Body of pancreas (tissue), 4 donors: ENCODE results near the gene SMIM41. TPM values are rescaled to one million over a fixed set of nuclear protein-coding genes. Genes with fewer than 3 reads are reported as not detected.

Experiments used
- ATAC-seq: fragments of 150-250 bp; one replicate; pipeline ENCODE4 v1.9.1; 2016
- DNase-seq, 4 donors: peaks; one replicate each; pipeline ENCODE4 v3.0.0-alpha.2; 2019
- H3K27ac ChIP-seq, 4 donors: fragments of 200-600 bp; sonication (generic); 1 replicate in 3 of 4; 2 replicates in 1 of 4; pipeline versions ENCODE4 v1.5.1 to v1.6.1; 2016 to 2019; ENCODE audit warnings: mild to moderate bottlenecking in 1 of 4, mixed read lengths in 1 of 4, moderate library complexity in 1 of 4
- H3K27me3 ChIP-seq, 2 donors: fragments of 200-600 bp; sonication (generic); one replicate each; pipeline ENCODE4 v1.6.0; 2016; ENCODE audit warnings: mild to moderate bottlenecking in 1 of 2
- H3K36me3 ChIP-seq, 2 donors: fragments of 200-600 bp; sonication (generic); replicated peaks in 1 of 2; 2 replicates each; pipeline ENCODE4 v1.5.1; 2016; ENCODE audit warnings: low read depth in 2 of 2; ENCODE audit not compliant: insufficient read depth in 1 of 2
- H3K4me1 ChIP-seq: fragments of 200-600 bp; sonication (generic); one replicate; pipeline ENCODE4 v1.6.0; 2016
- H3K4me3 ChIP-seq, 2 donors: fragments of 200-600 bp; sonication (generic); 1 replicate in 1 of 2; 2 replicates in 1 of 2; pipeline ENCODE4 v1.5.1; 2016 to 2019
- H3K9me3 ChIP-seq, 3 donors: fragments of 200-600 bp; sonication (generic); 1 replicate in 2 of 3; 2 replicates in 1 of 3; pipeline ENCODE4 v1.5.1; 2016
- POLR2A ChIP-seq, 3 donors: fragments of 450-650 bp; IDR thresholded peaks; one replicate each; pipeline ENCODE4 v1.6.1; 2016; ENCODE audit warnings: antibody characterized with exemption in 3 of 3, mild to moderate bottlenecking in 2 of 3
- WGBS, 2 donors: methylation state at CpG; one replicate each; pipeline ENCODE4 v1.1.5; 2017; 5-methylcytosine and 5-hydroxymethylcytosine counted together
- intact Hi-C: fragments of 100-400 bp; cut with DNase I; formaldehyde crosslinking; loops from one replicate; pipeline ENCODE4 v1.15.1; 2023
- total RNA-seq, 2 donors: library from RNA; depleted of rRNA; stranded (reverse); fragments of >200 nt; gene quantifications; one replicate each; pipeline ENCODE4 v1.1.0, GENCODE V29; 2016
- TF ChIP-seq, protein P1 (sequence below), 7 experiments: fragments of 450-650 bp in 4 of 7; fragments of 200-600 bp in 3 of 7; sonication (generic) in 3 of 7; IDR thresholded peaks; one replicate each; pipeline ENCODE4 v1.5.1; 2016 to 2019; ENCODE audit warnings: antibody characterized with exemption in 7 of 7

SMIM41 gene
- total RNA-seq, 2 donors from 2014 or later, result 0.26 to 0.66 TPM

- WGBS, 2 donors, result 2 to 3% methylated on average over 31 to 37 of the region's 37 CpGs
- peaks cover 43% of the 10 kb centered on the region for H3K4me1 ChIP-seq
- peak; percentile 45 for ATAC-seq
- no peak for DNase-seq
- TF ChIP-seq, protein P1, sequence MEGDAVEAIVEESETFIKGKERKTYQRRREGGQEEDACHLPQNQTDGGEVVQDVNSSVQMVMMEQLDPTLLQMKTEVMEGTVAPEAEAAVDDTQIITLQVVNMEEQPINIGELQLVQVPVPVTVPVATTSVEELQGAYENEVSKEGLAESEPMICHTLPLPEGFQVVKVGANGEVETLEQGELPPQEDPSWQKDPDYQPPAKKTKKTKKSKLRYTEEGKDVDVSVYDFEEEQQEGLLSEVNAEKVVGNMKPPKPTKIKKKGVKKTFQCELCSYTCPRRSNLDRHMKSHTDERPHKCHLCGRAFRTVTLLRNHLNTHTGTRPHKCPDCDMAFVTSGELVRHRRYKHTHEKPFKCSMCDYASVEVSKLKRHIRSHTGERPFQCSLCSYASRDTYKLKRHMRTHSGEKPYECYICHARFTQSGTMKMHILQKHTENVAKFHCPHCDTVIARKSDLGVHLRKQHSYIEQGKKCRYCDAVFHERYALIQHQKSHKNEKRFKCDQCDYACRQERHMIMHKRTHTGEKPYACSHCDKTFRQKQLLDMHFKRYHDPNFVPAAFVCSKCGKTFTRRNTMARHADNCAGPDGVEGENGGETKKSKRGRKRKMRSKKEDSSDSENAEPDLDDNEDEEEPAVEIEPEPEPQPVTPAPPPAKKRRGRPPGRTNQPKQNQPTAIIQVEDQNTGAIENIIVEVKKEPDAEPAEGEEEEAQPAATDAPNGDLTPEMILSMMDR (IDR thresholded peaks at IDR 0.05), result no peak
- TF ChIP-seq POLR2A (IDR thresholded peaks at IDR 0.05), result no peak
- intact Hi-C loops, result no loop called here
- H3K4me3 ChIP-seq, result peak overlapping the region; percentile 85 to 87
- peaks cover 0 to 3% of the 10 kb centered on the region in 2 donors for H3K36me3 ChIP-seq
- peak overlapping the region; percentile 77 to 94 (median 87) for H3K27ac ChIP-seq
- H3K9me3 ChIP-seq, result no peaks in the 10 kb centered on the region
- no peaks in the 10 kb centered on the region for H3K27me3 ChIP-seq
These were observed 9.1 kb upstream of the SMIM41 start for GRCh38 chr12:52070185-52070925.

- H3K9me3 ChIP-seq, result no peaks in the 10 kb centered on the region
- no peak overlapping the region for H3K4me3 ChIP-seq
- H3K27ac ChIP-seq, result no peak overlapping the region
- H3K36me3 ChIP-seq, result peaks cover 0 to 8% of the 10 kb centered on the region in 2 donors
- ATAC-seq (no peak), DNase-seq (peak in 1 of 4 donors; percentile 30)
- intact Hi-C loops, result no loop called here
- TF ChIP-seq, protein P1 (IDR thresholded peaks at IDR 0.05), result no peak
- no peak for TF ChIP-seq POLR2A (IDR thresholded peaks at IDR 0.05)
- peaks cover 45% of the 10 kb centered on the region for H3K4me1 ChIP-seq
- 63 to 76% methylated on average over 23 of the region's 23 CpGs for WGBS, 2 donors
- H3K27me3 ChIP-seq, result no peaks in the 10 kb centered on the region
These were observed 5.7 kb upstream of the SMIM41 start for GRCh38 chr12:52073531-52074381.

- peaks cover 40% of the 10 kb centered on the region for H3K4me1 ChIP-seq
- H3K36me3 ChIP-seq, result peaks cover 0 to 10% of the 10 kb centered on the region in 2 donors
- TF ChIP-seq, protein P1 (IDR thresholded peaks at IDR 0.05), result no peak
- no peak for TF ChIP-seq POLR2A (IDR thresholded peaks at IDR 0.05)
- WGBS, 2 donors, result 28 to 45% methylated on average over 3 of the region's 3 CpGs
- ATAC-seq (no peak), DNase-seq (peak in 1 of 4 donors; percentile 42)
- no peak overlapping the region for H3K27ac ChIP-seq
- no peaks in the 10 kb centered on the region for H3K9me3 ChIP-seq
- no peaks in the 10 kb centered on the region for H3K27me3 ChIP-seq
- no peak overlapping the region for H3K4me3 ChIP-seq
- intact Hi-C loops, result no loop called here
These were observed 4.4 kb upstream of the SMIM41 start for GRCh38 chr12:52074971-52075724.

DNA sequence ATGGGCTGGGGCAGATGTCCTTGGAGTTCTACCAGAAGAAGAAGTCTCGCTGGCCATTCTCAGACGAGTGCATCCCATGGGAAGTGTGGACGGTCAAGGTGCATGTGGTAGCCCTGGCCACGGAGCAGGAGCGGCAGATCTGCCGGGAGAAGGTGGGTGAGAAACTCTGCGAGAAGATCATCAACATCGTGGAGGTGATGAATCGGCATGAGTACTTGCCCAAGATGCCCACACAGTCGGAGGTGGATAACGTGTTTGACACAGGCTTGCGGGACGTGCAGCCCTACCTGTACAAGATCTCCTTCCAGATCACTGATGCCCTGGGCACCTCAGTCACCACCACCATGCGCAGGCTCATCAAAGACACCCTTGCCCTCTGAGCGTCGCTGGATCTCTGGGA, 2.7 kb upstream of the SMIM41 start:
- ATAC-seq, result no peak
- Histone ChIP-seq H3K4me3 (no peak overlapping the region), H3K4me1 (peaks cover 25% of the 10 kb centered on the region), H3K27ac (no peak overlapping the region), H3K9me3 (no peaks in the 10 kb centered on the region), H3K36me3 (peaks cover 0 to 10% of the 10 kb centered on the region in 2 donors), H3K27me3 (no peaks in the 10 kb centered on the region)
- whole genome bisulfite sequencing, 2 donors, result 87 to 92% methylated on average over 16 of the region's 16 CpGs
- no peak for DNase-seq
- TF ChIP-seq, protein P1 (IDR thresholded peaks at IDR 0.05), result no peak
- no peak for TF ChIP-seq POLR2A (IDR thresholded peaks at IDR 0.05)
- intact Hi-C loops, result no loop called here
